Activated gamma-delta T cell treated with anti-CD3 and anti-CD28 coated beads, Interleukin-2, amount 50 U/mL, for 16 hours (primary cell): ENCODE measurements around the gene GGT7.
"Not testable (repeated sequence)": the region's sequence is repeated elsewhere in the genome, so short reads cannot be mapped to it uniquely, and the experiment has no call there.

Experiments
- DNase-seq: peaks from one replicate; pipeline ENCODE4 v3.0.0-alpha.2; 2020; ENCODE audit warnings: low read depth

Gene GGT7, protein sequence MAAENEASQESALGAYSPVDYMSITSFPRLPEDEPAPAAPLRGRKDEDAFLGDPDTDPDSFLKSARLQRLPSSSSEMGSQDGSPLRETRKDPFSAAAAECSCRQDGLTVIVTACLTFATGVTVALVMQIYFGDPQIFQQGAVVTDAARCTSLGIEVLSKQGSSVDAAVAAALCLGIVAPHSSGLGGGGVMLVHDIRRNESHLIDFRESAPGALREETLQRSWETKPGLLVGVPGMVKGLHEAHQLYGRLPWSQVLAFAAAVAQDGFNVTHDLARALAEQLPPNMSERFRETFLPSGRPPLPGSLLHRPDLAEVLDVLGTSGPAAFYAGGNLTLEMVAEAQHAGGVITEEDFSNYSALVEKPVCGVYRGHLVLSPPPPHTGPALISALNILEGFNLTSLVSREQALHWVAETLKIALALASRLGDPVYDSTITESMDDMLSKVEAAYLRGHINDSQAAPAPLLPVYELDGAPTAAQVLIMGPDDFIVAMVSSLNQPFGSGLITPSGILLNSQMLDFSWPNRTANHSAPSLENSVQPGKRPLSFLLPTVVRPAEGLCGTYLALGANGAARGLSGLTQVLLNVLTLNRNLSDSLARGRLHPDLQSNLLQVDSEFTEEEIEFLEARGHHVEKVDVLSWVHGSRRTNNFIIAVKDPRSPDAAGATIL

DNA sequence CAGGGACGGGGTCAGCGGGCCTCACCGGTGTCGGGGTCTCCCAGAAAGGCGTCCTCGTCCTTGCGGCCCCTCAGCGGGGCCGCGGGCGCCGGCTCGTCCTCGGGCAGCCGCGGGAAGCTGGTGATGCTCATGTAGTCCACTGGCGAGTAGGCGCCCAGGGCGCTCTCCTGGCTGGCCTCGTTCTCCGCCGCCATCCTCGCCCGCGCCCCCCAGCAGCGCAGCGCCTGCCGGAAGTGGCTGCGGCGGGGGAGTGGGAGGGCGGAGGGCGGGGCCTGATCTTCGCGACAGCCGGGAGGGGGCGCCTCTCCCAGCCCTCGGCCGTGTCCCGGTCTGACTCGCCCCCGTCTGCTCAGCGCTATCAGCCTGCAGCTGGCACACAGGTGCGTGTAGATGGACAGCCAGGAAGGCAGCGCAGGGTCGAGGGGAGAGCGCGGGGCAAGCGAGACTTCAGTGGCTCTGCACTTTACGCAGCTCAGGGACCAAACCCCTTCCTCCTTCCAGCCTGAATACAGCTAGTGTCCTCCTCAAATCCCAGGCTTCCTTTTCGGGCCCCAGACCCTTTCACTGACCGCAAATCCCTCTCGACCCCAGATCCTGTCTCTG lies at the start of gene GGT7:
Gene GGT7, minus strand, starts transcription at position 235 of the 603 bp plus-strand sequence. Its CDS starts 41 bp downstream, at position 194.
- peak; percentile 82 for DNase-seq

DNA sequence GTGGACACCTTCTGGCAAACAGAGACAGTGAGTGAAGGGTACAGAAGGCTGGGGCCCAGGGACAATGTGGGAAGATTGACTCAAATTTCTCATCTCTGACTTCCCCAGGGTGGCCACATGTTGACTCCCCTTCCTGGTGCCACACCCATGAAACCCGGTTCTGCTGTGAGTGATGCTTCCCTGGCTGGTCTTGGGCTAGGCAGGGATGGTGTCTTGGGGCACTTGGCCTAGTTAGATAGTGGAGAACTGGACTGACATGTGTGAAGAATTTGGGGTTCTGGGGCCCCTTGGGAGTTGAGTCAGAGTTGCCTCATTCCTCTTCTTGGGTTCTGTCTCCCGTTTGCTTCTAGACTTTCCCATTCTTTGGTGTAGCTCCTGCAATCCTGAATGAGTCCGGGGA lies 48.8 kb upstream of the GGT7 start:
- DNase-seq = no peak

DNA sequence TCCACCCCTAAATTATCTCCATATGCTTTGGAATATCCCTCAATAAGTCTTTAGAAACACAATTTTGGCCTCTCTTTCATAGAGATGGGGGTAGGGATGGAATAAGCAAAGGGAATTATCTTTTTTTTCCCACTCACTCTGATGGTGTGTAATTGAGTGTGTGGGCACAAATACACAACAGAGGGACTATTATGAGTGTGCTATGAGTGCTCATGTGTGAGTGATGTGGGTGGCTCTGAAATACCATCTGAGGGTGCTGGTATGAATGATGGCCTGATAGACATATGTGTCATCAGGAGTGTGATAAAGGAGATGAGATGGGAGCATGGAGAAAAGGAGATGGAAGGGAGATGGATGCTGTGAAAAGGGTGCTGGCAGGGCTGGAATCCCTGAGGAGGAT lies 47.4 kb upstream of the GGT7 start:
- DNase-seq = no peak

DNA sequence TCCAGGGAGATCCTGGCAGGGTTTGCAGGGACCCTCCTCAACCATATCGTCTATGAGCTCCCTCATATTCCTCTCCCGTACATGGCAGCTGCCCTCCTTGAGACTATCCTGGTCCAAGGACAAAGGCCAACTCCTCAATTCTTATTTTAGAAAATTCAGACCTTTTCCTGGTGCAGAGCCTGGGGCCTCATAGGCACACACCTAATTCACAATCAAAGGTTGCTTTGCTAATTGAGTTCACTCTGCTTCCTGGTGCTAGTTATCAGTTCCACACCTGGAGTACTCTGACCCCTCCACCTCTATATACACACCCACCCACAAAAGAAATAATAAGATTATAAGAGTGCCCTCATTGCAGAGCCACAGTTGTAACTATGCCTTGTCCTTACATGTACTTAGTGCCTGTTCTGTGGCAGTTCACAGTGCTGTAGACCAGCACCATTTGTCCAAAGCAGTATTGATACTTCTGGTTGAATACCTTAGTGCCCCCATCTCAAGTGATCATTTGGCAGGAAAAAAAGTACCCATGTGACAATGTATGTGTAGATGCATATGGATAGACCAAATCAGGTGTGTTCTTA lies 44.2 kb upstream of the GGT7 start:
- DNase-seq = no peak

DNA sequence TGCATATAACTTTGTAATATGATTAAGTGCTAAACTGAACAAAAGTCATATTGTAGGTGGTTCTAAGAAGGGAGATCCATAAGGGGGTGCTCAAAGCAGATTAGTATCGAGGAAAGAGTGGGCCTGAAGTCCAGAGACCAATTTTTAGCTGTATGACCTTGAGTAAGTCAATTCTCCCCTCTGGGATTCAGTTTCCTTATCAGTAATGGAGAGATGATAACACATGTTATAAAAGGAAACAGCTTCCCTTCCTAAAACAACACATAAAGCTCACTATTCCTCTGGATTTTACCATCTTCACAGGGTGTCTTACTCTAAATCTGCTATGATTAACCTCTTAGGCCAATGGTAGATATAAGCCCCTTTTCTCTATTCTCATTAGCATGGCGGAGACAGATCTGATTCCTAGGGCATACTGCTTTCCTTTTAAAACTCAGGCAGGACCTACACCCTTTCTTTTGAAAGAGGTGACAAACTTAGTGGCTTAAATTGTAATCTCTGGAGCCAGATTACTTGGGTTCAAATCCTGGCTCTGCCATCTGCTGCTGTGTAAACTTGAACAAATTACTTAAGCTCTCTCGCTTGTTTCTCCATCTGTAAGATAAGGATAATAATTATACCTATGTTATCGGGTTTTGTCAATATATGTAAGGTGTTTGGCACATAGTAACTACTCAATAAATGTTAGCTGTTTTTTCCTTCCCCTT lies 43.2 kb upstream of the GGT7 start:
- DNase-seq = no peak

DNA sequence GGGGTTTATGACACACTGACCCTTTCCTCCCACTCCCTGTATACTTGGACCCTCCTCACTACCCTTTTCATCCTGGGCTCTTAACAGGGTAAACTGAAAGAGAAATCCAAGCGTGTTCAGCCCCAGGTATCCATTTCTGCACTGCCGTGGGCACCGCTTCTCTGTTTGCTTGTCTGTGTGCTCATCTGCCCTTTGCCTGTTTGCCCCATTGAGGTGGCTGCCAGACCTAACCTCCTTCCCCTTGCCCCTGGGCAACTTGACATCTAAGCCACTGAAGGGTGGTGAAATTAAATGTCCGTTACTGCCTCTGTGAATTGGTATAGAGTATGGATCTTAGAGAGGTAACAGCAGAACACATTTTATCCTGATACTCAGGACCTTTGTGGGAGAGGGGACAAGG lies 42.5 kb upstream of the GGT7 start:
- DNase-seq = no peak

DNA sequence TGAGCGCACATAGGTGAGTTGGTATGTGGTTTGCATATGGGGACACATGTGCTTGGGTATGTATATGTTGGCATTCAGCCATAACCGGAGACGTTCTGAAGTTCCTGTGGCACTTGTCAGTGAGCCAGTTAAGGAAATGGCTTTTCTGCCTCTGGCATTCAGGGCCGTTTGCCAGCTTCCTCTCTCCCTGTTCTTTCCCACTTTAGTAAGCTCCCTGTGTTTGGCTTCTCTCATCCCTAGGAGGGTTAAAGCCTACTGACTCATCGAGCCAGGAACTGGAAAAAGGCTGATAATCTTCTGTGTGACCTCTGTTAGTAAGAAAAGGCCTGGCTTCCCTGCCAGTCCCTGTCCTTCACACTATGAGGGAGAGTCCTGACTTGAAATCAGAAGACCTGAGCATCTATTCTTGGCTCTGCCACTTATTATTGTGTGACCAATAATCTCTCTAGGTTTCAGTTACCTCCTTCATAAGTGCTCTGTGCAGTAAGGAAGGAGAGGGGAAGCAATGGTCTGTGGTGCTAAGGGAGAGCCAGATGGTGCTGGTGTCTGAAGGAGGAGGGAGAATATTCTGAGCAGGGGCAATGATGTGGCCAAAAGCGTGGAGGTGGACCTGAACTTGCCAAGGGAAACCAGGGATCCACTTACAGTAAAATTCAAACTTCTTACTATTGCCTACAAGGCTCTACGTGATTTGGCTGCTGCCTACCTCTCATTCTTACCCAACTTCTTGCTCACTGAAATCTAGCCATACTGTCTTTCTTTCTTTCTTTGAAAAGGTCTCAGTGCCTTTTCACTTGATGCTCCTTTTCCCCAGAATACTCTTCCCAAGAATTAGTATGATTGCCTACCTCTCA lies 35.2 kb upstream of the GGT7 start:
- DNase-seq = no peak

DNA sequence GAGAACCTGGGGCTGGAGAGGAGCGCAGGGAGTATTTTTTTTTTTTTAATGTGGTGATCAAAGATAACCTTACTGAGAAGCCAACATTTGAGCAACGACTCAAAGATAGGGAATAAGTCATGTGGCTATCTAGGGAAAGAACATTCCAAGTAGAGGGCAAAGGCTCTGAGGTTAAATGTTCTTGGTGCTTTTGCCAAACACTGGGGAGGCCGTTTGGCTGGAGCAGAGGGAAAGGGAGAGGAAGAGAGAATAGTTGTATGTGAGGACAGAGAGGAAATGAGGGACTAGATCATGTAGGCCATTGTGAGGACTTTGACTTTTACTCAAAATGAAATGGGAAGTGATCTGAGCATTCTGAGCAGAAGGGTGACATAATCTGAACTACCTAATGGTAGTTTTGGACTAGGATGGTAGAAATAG lies 31.6 kb upstream of the GGT7 start:
- DNase-seq = no peak

DNA sequence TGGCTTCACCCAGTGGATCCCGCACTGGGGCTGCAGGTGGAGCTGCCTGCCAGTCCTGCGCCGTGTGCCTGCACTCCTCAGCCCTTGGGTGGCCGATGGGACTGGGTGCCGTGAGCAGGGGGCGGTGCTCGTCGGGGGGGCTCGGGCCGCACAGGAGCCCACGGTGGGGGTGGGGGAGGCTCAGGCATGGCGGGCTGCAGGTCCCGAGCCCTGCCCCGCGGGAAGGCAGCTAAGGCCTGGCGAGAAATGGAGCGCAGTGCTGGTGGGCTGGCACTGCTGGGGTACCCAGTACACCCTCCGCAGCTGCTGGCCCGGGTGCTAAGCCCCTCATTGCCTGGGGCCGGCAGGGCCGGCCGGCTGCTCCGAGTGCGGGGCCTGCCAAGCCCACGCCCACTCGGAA lies 26.1 kb upstream of the GGT7 start:
- DNase-seq = not testable (repeated sequence)

DNA sequence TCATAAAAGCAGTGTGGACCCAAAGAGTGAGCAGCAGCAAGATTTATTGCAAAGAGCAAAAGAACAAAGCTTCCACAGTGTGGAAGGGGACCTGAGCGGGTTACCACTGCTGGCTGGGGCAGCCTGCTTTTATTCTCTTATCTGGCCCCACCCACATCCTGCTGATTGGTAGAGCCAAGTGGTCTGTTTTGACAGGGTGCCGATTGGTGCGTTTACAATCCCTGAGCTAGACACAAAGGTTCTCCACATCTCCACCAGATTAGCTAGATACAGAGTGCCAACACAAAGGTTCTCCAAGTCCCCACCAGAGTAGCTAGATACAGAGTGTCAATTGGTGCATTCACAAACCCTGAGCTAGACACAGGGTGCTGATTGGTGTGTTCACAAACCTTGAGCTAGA lies 25.5 kb upstream of the GGT7 start:
- not testable (repeated sequence) for DNase-seq

DNA sequence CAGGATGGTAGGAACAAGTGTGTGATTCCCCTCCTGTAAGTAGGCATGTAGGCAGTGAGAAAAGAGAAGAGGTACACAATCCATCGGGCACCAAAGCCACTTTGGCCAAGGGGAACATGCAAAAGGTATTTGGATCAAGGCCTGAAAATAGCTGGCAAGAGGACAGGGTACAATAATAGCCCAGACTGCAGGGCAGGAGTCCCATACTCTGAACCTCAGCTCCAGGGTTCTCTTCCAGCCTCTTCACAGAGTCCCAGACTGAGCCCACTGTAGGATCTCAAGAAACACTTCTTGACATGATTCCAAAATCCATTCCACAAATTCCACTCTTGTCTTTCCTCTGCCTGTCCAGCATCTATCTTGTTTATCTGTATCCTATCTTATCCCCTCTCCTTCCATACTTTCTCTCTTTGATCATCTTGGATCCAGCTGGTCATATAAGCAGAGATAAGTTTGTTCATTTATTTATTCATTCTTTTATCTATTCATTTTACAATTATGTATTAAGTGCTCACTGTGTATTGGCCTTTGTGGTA lies 23.5 kb upstream of the GGT7 start:
- DNase-seq = no peak

DNA sequence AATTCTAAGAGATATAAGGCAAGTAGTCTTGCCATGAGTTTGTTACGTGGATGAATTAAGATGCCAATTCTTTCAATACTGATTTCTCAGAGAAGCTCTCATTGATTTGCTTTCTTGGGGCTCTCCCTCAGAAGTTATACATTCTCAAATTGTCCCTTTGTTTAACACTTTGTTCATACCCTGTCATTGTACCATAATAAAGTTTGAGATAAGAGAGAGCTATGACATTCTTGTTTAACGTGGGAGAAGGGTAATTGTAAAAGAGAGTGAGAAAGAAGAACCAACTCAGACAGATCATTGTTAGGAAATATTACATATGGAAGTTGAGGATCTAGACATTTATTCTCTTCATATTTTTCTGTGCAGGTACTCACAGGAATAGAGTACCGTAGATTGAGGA lies 22.8 kb upstream of the GGT7 start:
- no peak for DNase-seq

DNA sequence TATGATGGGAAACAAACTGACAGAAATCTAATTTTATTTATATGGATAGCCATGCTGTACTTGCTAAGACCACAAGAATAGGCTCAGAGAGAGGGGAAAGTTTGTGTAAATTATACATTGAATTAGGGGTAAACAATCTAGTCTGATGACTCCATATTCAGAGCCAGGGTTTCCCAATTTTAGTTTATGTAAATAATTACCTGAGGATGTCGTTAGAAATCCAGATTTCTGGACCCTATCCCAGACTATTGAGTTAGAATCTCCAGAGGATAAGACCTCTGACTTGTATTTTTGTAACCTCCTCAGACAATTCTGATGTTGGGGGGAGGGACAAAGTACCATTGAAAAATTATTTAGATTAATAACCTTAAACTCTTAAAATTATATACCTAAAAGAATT lies 22.1 kb upstream of the GGT7 start:
- DNase-seq = no peak

DNA sequence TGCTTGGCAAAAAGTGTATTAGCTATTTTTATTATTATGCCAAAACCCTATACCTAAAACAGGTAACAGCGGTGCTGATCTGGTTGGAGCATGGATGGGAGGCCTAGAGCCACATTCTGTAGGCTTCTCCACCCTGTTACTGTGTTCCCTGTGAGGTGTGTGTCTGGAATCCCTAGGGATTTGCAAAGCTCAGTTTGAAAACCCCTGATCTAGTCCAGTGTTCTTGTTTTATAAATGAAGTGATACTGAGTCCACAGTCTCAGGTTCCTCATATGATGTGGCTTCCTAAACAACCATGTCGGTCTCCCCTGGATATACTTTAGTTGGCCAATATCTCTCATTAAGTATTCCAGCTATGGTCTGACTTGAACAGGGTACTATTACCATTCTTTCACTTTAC lies 20.0 kb upstream of the GGT7 start:
- no peak for DNase-seq

DNA sequence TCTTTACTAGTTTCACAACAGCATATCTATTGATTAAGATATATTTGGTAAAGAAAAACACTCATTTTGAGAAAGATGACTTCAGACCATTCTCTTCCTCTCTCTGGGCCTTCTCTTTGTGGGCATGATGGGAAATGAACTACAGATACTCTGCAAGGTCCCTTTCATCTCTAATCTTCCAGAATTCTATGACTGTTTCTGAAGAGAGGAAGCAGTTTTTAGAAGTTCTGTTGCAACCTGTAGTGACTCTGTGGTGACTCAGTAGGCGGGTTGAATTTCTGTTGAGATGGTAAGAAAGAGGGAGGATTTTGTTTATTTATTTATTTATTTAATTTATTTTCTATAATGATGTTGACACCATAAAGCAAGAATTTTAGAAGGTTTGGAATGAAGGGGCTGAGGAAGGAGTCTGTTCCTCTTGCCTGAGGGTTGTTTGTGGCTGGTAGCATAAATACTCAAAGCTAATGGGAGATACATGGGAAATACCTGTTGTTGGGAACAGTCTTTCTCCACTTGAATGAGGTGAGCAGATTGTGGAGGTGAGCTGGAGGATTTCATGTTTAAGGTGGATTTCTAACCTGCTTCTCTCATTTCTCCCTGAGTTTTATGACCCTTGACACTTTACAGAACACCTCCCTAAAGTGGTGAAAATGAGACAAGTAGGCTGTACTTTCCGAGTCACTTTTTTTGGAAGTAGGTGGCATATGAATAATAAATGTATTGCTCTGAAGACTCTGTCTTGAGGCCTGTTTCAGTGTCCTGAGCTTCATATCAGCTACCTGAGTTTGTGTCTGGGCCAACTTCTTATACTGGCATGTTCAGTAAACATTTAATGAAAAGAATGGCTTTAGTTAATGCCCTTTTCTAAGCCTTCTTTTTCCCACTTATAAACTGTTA lies 18.8 kb upstream of the GGT7 start:
- no peak for DNase-seq

DNA sequence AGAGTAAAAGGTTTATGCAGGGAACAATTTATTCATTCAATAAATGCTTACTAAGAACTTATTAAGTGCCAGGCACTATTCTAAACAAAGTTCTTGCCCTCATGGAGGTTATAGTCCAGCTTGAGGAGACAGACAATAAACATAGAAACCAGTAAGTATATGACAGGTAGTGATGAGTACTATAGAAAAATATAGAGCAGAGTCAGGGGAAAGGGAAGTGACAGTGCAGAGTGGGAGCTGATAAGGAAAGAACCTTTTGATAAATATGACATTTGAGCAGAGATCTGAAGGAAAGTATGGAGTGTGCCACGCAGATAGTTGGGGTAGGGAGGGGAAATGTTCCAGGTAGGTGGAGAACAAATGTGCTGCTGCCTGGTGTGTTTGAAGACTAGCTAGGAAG lies 15.8 kb upstream of the GGT7 start:
- DNase-seq = no peak

DNA sequence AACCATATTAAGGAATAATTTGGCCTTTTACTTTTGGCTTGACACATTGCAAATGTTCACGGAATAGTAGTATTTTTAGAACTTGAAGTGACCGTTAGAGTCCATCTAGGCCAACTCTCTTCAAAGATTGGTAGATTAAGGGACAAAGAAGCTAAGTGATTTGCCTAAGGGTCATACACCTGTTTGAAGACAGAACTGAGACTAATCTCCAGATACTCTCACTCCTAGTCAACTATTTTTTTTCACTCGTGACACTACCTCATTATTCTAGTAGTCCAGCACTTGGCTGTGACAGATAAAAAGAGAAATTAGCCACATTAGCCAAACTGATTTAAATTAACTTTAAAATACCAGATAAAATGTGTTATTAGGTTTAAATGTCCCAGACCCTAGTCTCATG lies 14.4 kb upstream of the GGT7 start:
- no peak for DNase-seq

DNA sequence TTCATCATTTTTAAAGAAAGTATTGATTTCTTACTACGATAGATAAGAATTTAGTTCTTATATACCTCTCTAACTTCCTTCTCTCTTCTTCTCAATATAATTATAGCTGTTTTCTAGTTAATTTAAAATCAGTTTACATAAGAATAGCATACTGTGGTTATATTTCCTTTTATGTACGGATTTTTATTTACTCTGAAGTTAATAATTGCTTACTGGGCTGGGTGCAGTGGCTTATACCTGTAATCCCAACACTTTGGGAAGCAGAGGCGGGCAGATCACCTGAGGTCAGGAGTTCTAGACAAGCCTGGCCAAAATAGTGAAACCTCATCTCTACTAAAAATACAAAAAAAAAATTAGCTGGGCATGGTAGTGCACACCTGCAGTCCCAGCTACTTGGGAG lies 13.5 kb upstream of the GGT7 start:
- DNase-seq = no peak

DNA sequence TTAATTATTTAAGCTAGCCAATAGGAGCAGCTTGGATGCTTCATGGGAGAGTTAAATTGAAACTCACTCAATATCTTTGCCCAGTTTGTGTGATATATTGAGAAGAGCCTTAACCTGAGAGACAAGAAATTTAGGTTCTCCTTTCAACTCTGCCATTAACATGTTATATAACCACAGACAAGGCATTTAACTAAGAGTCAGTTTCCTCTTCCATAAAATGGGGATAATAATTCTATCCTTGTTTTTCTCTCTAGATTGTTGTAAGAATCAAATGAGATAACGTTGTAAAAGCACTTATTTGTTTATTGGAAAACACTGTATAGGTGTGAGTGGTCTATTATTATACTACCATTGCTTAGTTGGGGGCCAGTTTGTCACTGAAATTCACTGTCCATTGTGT lies 11.6 kb upstream of the GGT7 start:
- DNase-seq = no peak

DNA sequence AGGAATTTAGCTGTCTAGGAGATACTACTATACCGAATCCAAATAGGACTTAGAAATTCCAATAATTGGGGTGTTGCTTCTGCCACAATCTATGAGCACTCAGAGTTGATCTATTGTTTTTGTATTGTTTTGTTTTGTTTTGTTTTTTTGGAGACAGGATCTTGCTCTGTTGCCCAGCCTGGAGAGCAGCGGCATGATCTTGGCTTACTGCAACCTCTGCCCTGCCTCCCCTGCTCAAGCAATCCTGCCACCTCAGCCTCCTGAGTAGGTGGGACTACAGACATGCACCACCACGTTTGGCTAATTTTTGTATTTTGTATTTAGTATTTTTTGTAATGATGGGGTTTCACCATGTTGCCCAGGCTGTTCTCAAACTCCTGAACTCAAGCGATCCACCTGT lies 11.2 kb upstream of the GGT7 start:
- DNase-seq = no peak
